Body of pancreas (tissue), 4 donors: ENCODE results near the gene CDC25C. TPM values are rescaled to one million over a fixed set of nuclear protein-coding genes. Genes with fewer than 3 reads are reported as not detected.

Experiments used
- ATAC-seq: fragments of 150-250 bp; one replicate; pipeline ENCODE4 v1.9.1; 2016
- DNase-seq, 4 donors: peaks; one replicate each; pipeline ENCODE4 v3.0.0-alpha.2; 2019
- H3K27ac ChIP-seq, 4 donors: fragments of 200-600 bp; sonication (generic); 1 replicate in 3 of 4; 2 replicates in 1 of 4; pipeline versions ENCODE4 v1.5.1 to v1.6.1; 2016 to 2019; ENCODE audit warnings: mild to moderate bottlenecking in 1 of 4, mixed read lengths in 1 of 4, moderate library complexity in 1 of 4
- H3K27me3 ChIP-seq, 2 donors: fragments of 200-600 bp; sonication (generic); one replicate each; pipeline ENCODE4 v1.6.0; 2016; ENCODE audit warnings: mild to moderate bottlenecking in 1 of 2
- H3K36me3 ChIP-seq, 2 donors: fragments of 200-600 bp; sonication (generic); replicated peaks in 1 of 2; 2 replicates each; pipeline ENCODE4 v1.5.1; 2016; ENCODE audit warnings: low read depth in 2 of 2; ENCODE audit not compliant: insufficient read depth in 1 of 2
- H3K4me1 ChIP-seq: fragments of 200-600 bp; sonication (generic); one replicate; pipeline ENCODE4 v1.6.0; 2016
- H3K4me3 ChIP-seq, 2 donors: fragments of 200-600 bp; sonication (generic); 1 replicate in 1 of 2; 2 replicates in 1 of 2; pipeline ENCODE4 v1.5.1; 2016 to 2019
- H3K9me3 ChIP-seq, 3 donors: fragments of 200-600 bp; sonication (generic); 1 replicate in 2 of 3; 2 replicates in 1 of 3; pipeline ENCODE4 v1.5.1; 2016
- CTCF ChIP-seq, 7 experiments: fragments of 450-650 bp in 4 of 7; fragments of 200-600 bp in 3 of 7; sonication (generic) in 3 of 7; IDR thresholded peaks; one replicate each; pipeline ENCODE4 v1.5.1; 2016 to 2019; ENCODE audit warnings: antibody characterized with exemption in 7 of 7
- POLR2A ChIP-seq, 3 donors: fragments of 450-650 bp; IDR thresholded peaks; one replicate each; pipeline ENCODE4 v1.6.1; 2016; ENCODE audit warnings: antibody characterized with exemption in 3 of 3, mild to moderate bottlenecking in 2 of 3
- WGBS, 2 donors: methylation state at CpG; one replicate each; pipeline ENCODE4 v1.1.5; 2017; 5-methylcytosine and 5-hydroxymethylcytosine counted together
- intact Hi-C: fragments of 100-400 bp; cut with DNase I; formaldehyde crosslinking; loops from one replicate; pipeline ENCODE4 v1.15.1; 2023
- total RNA-seq, 2 donors: library from RNA; depleted of rRNA; stranded (reverse); fragments of >200 nt; gene quantifications; one replicate each; pipeline ENCODE4 v1.1.0, GENCODE V29; 2016

The CDC25C gene
- total RNA-seq, 2 donors from 2014 or later = not detected

GRCh38 chr5:138352722-138353559 is 21.3 kb upstream of the CDC25C start:
- intact Hi-C loops = no loop called here
- TF ChIP-seq POLR2A (IDR thresholded peaks at IDR 0.05) (peak; percentile 29 to 83 (median 78)), CTCF (IDR thresholded peaks at IDR 0.05) (peak in 3 of 7 experiments; percentile 21 to 34 (median 25))

GRCh38 chr5:138352071-138352721 is 20.6 kb upstream of the CDC25C start, which contains the start of gene KDM3B:
KDM3B (plus strand) TSS chr5:138352685; CDS start chr5:138352796, 111 bp downstream.
- WGBS, 2 donors = 8 to 60% methylated on average over 3 to 18 of the region's 30 CpGs
- DNase-seq (peak; percentile 77 to 90 (median 84)), ATAC-seq (peak; percentile 90)
- TF ChIP-seq CTCF (IDR thresholded peaks at IDR 0.05) (peak; percentile 99 to 100 (median 100)), POLR2A (IDR thresholded peaks at IDR 0.05) (no peak)
- intact Hi-C loops = no loop called here
- Histone ChIP-seq H3K27me3 (no peaks in the 10 kb centered on the region), H3K9me3 (no peaks in the 10 kb centered on the region), H3K27ac (peak within 1 kb of the TSS; percentile 94 to 98 (median 96)), H3K36me3 (peaks cover under 1 to 2% of the 10 kb centered on the region in 2 donors), H3K4me3 (peak within 1 kb of the TSS; percentile 91 to 93), H3K4me1 (peaks cover 30% of the 10 kb centered on the region)

More at GRCh38 chr5:138352722-138353559, 21.3 kb upstream of the CDC25C start:
- DNase-seq (peak; percentile 61 to 77 (median 68)), ATAC-seq (peak; percentile 68)
- Histone ChIP-seq H3K4me3 (peak overlapping the region; percentile 91 to 93), H3K9me3 (no peaks in the 10 kb centered on the region), H3K36me3 (no peaks in the 10 kb centered on the region), H3K27ac (peak overlapping the region; percentile 94 to 98 (median 96)), H3K27me3 (no peaks in the 10 kb centered on the region), H3K4me1 (peaks cover 30% of the 10 kb centered on the region)
- WGBS, 2 donors = 1% methylated on average over 63 of the region's 88 CpGs; no CpG with 5 or more reads in 1 of the 2 donors

DNA sequence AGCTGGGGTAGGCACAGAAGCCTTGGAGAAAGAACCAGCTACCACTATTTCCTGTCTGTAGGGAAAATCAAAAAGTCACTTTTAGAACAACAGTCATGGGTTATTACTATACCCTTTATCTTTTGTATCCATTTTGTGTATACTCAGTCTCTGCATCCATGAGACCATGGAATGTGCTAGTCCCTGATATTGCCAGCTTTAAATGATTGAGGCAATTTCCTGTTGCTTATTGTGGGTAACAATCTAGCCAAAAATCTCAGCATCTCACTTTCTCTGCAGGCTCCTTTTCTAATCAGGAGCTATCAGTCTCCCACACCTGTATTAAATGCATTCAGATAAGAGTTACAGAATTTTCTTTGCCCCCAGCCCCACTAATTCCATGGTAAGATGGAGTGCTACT is 19.9 kb upstream of the CDC25C start:
- Histone ChIP-seq H3K27ac (no peak overlapping the region), H3K4me1 (peaks cover 27% of the 10 kb centered on the region), H3K27me3 (no peaks in the 10 kb centered on the region), H3K4me3 (no peak overlapping the region), H3K9me3 (no peaks in the 10 kb centered on the region), H3K36me3 (peaks cover 7 to 8% of the 10 kb centered on the region in 2 donors)
- intact Hi-C loops = no loop called here
- TF ChIP-seq POLR2A (IDR thresholded peaks at IDR 0.05) = no peak
- no peak for TF ChIP-seq CTCF (IDR thresholded peaks at IDR 0.05)
- no peak for ATAC-seq
- no peak for DNase-seq

DNA sequence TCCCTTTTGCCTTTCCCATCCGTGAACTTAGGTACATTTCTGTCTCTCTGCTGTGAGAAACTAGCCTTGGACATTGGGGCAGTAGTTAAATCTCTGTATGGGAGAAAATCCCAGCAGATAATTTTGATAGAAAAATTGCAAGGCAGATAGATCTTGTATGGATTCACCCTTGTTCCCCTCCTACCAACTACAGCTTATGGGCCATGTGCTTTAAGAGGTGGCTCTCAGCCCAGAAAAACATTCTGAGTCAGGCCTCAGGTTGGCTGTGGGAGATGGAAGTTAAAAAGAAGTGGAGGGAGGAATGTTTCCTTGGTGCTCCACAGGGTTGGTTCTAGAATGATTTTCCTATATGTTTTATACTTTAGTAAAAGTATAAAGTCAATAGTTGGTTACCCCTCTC is 19.5 kb upstream of the CDC25C start:
- intact Hi-C loops = no loop called here
- peaks cover 23% of the 10 kb centered on the region for H3K4me1 ChIP-seq
- DNase-seq (no peak), ATAC-seq (no peak)
- TF ChIP-seq POLR2A (IDR thresholded peaks at IDR 0.05) (no peak), CTCF (IDR thresholded peaks at IDR 0.05) (no peak)
- H3K27ac ChIP-seq = no peak overlapping the region
- peaks cover 7 to 11% of the 10 kb centered on the region in 2 donors for H3K36me3 ChIP-seq
- WGBS, 2 donors = 87 to 100% methylated on average over 1 of the region's 1 CpG
- H3K4me3 ChIP-seq = no peak overlapping the region
- no peaks in the 10 kb centered on the region for H3K9me3 ChIP-seq
- H3K27me3 ChIP-seq = no peaks in the 10 kb centered on the region
